Adrenal gland (tissue), 5 donors: Measurements from ENCODE around the gene PRPH2.

Experiments used
- CTCF ChIP-seq, 6 experiments: fragments of 450-650 bp in 4 of 6; fragments of 200-600 bp in 2 of 6; sonication (generic) in 1 of 6; IDR thresholded peaks; 1 replicate in 5 of 6; 2 replicates in 1 of 6; pipeline versions ENCODE4 v1.5.1 to v1.8.0; 2016 to 2021; ENCODE audit warnings: antibody characterized with exemption in 6 of 6, mild to moderate bottlenecking in 2 of 6, moderate library complexity in 1 of 6
- POLR2A ChIP-seq, 2 donors: fragments of 450-650 bp; IDR thresholded peaks; one replicate each; pipeline ENCODE4 v1.6.1; 2017; ENCODE audit warnings: antibody characterized with exemption in 2 of 2, mild to moderate bottlenecking in 2 of 2, moderate library complexity in 1 of 2
- donor health status: DM: no; HTN: no; CAD: no.

DNA sequence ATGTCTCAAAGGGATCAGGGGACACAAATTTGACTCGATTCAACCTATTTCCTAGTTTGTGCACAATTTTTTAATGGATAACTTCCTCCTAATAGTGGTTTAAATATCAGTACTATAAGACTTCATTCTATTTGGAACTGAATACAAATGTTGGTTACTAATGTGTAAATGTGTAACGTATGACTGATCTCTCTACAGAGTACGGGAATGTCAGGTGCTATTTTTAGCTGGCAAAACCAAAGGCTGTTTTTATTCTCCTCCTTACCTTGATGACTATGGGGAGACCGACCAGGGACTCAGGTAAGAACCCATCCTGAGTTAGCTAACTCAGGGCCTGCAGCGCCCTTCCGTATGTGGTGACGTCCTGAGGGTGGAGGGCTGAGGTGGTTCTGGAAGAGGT is 33.0 kb downstream of the PRPH2 start:
- TF ChIP-seq CTCF (IDR thresholded peaks at IDR 0.05) (no peak), POLR2A (IDR thresholded peaks at IDR 0.05) (no peak)
